HUES48 (cell line): ENCODE data around the gene USP53.
A peak's percentile ranks its signal among the peaks of the same experiment; 100 is the strongest.
"Not testable (repeated sequence)": the region's sequence is repeated elsewhere in the genome, so short reads cannot be mapped to it uniquely, and the experiment has no call there.

Source experiments
- H3K27ac ChIP-seq: one replicate; pipeline ENCODE4 v1.7.0; 2013; ENCODE audit warnings: low read depth, low read length, inconsistent platforms
- H3K27me3 ChIP-seq: 2 replicates; pipeline ENCODE4 v1.6.1; 2013; ENCODE audit warnings: mild to moderate bottlenecking, low read length; ENCODE audit not compliant: control insufficient read depth, insufficient read depth
- H3K36me3 ChIP-seq: 2 replicates; pipeline ENCODE4 v1.6.1; 2013; ENCODE audit warnings: low read length; ENCODE audit not compliant: control insufficient read depth, insufficient read depth
- H3K4me1 ChIP-seq: 2 replicates; pipeline ENCODE4 v1.6.1; 2013; ENCODE audit warnings: mild to moderate bottlenecking, low read length; ENCODE audit not compliant: control insufficient read depth, insufficient read depth
- H3K4me3 ChIP-seq: 2 replicates; pipeline ENCODE4 v1.5.1; 2013; ENCODE audit warnings: mild to moderate bottlenecking, low read depth, low read length
- H3K9ac ChIP-seq: 2 replicates; pipeline ENCODE4 v1.6.1; 2013; ENCODE audit warnings: mild to moderate bottlenecking, low read depth, low read length, moderate library complexity
- H3K9me3 ChIP-seq: 2 replicates; pipeline ENCODE4 v1.6.1; 2013; ENCODE audit warnings: low read length; ENCODE audit not compliant: control insufficient read depth, insufficient read depth

The USP53 gene

GRCh38 chr4:119266153-119266552, 53.6 kb downstream of the USP53 start:
- no peak overlapping the region for H3K27ac ChIP-seq
- H3K9me3 ChIP-seq: no peaks in the 10 kb centered on the region
- no peaks in the 10 kb centered on the region for H3K27me3 ChIP-seq
- no peak overlapping the region for H3K9ac ChIP-seq
- H3K4me3 ChIP-seq: no peak overlapping the region
- no peaks in the 10 kb centered on the region for H3K4me1 ChIP-seq
- H3K36me3 ChIP-seq: peaks cover 64% of the 10 kb centered on the region

- H3K4me1 ChIP-seq: no peaks in the 10 kb centered on the region
- no peak overlapping the region for H3K9ac ChIP-seq
- no peaks in the 10 kb centered on the region for H3K9me3 ChIP-seq
- no peak overlapping the region for H3K27ac ChIP-seq
- H3K36me3 ChIP-seq: peaks cover 69% of the 10 kb centered on the region
- H3K27me3 ChIP-seq: no peaks in the 10 kb centered on the region
- H3K4me3 ChIP-seq: no peak overlapping the region
Measured at GRCh38 chr4:119268466-119268865, 56.0 kb downstream of the USP53 start.

- H3K4me3 ChIP-seq: no peak overlapping the region
- H3K36me3 ChIP-seq: peaks cover 59% of the 10 kb centered on the region
- H3K4me1 ChIP-seq: no peaks in the 10 kb centered on the region
- H3K27me3 ChIP-seq: no peaks in the 10 kb centered on the region
- no peak overlapping the region for H3K9ac ChIP-seq
- no peak overlapping the region for H3K27ac ChIP-seq
- no peaks in the 10 kb centered on the region for H3K9me3 ChIP-seq
Measured at GRCh38 chr4:119271361-119272085, 59.0 kb downstream of the USP53 start.

DNA sequence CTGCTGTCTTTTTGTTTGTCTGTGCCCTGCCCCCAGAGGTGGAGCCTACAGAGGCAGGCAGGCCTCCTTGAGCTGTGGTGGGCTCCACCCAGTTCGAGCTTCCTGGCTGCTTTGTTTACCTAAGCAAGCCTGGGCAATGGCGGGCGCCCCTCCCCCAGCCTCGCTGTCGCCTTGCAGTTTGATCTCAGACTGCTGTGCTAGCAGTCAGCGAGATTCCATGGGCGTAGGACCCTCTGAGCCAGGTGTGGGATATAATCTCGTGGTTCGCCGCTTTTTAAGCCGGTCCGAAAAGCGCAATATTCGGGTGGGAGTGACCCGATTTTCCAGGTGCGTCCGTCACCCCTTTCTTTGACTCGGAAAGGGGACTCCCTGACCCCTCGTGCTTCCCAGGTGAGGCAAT, 67.0 kb downstream of the USP53 start:
- peak overlapping the region; percentile 54; the same call in 1 of the 2 replicates for H3K4me3 ChIP-seq
- peak overlapping the region; percentile 76; the same call in 1 of the 2 replicates for H3K9ac ChIP-seq
- peak overlapping the region; percentile 64 for H3K27ac ChIP-seq
- not testable (repeated sequence) for H3K9me3 ChIP-seq, H3K36me3 ChIP-seq, H3K27me3 ChIP-seq, H3K4me1 ChIP-seq

DNA sequence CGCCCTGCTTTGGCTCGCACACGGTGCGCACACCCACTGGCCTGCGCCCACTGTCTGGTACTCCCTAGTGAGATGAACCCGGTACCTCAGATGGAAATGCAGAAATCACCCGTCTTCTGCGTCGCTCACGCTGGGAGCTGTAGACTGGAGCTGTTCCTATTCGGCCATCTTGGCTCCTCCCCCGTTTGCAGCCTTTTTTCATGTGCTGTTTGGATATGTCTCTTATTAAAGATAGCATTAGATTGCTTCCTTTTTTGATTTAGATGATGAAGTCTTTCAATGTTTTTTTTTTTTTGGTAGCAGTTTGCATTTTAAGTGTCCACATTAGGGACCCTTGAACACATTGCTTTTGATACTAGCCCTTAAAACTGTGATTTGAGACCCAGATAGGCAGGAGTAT, 67.4 kb downstream of the USP53 start:
- not testable (repeated sequence) for H3K27me3 ChIP-seq, H3K9me3 ChIP-seq, H3K36me3 ChIP-seq
- H3K4me3 ChIP-seq: peak overlapping the region; percentile 54; the same call in 1 of the 2 replicates
- H3K27ac ChIP-seq: peak overlapping the region; percentile 64
- peaks cover 12% of the 10 kb centered on the region for H3K4me1 ChIP-seq
- peak overlapping the region; percentile 76; the same call in 1 of the 2 replicates for H3K9ac ChIP-seq

DNA sequence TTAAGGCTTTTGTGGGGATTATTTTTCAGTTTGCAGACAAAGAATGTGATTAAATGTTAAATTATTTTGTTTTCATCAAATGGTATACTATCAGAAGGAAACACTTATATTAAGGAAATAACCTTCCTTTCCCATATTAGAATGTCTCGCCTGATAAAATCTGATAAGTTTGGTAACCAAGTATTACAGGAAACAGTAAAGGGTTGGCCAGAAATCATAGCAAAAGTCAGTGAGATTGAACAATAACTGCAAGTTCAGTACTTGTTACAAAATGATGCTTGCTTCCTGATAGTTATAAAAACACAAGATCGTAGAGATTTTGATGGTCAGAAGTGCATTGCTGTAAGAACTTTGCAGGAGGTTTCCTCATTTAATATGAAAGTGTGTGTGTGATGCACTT, 68.9 kb downstream of the USP53 start:
- H3K9me3 ChIP-seq: no peaks in the 10 kb centered on the region
- H3K36me3 ChIP-seq: peaks cover 5% of the 10 kb centered on the region; the same call in 1 of the 2 replicates
- no peak overlapping the region for H3K9ac ChIP-seq
- no peak overlapping the region for H3K4me3 ChIP-seq
- H3K27me3 ChIP-seq: no peaks in the 10 kb centered on the region
- H3K27ac ChIP-seq: no peak overlapping the region
- H3K4me1 ChIP-seq: peaks cover 12% of the 10 kb centered on the region

DNA sequence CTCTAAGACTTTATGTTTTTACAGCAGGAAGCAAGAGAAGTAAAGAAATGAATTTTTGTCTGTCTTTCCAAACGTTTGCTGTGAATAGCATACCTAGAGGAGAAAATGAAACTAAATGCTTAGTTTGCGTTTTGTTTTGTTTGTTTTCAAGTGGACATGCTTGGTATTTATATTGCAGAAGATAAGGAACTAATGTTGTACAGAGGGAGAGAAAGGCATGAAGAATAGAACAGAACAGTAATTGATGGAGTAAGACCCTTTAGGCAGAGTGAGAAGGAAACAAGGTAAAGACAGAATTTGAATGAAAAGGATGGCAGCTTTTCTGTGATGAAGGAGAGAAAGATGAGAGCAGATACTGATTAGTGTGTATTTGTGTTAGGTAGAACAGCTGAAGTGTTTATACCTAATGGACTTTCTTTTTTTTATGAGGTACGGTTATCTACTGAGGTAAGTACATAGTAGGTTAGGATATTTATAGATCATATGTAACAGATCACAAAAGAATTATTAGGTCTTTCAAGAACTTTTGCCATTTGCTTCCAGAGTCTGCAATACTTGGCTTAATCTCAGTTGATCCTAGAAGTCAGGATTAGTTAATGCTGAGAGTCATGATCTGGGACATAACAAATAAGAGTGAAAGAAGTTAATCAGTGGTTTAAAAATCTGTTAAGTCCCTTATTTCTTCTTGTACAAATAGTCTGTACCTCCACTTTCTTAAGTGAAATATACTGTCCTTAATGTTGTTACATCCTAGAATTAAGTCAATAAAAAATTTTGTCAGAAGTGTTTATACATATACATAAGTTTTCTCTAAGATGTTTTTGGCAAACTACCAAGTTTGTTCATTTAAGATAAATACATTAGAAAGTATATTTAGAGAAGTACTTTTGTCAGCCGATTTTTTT, 72.6 kb downstream of the USP53 start:
- Histone ChIP-seq H3K9me3 (no peaks in the 10 kb centered on the region), H3K4me3 (no peak overlapping the region), H3K36me3 (peaks cover 5% of the 10 kb centered on the region; the same call in 1 of the 2 replicates), H3K9ac (no peak overlapping the region), H3K4me1 (peaks cover 10% of the 10 kb centered on the region), H3K27ac (no peak overlapping the region), H3K27me3 (no peaks in the 10 kb centered on the region)

DNA sequence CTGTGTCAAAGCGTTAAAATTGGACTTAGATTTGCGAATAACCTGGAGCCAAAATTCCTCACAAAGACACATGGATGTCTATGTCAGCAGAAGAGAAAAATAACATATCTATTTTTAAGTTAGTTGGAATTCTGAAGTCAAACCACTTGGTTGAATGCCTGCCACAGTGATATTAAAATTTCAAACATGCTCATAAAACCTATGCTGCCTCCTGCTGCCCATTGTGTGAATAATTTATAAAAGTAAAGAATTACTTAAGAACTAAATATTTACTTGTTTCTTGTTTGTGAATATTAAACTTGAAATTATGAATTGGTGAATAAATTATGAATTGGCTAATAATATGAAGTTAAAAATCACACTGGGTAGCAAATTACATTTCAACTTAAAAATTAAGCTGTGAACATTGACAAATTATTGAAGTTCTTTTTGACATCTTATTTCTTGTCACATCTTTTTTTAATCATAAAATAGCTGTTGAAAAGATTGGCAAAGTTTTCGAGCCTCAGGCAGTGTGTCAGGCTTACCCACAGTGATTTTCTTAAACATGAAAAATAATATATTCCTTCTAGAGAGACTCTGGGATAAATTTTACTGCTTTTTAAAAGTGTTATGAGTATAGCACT, 74.0 kb downstream of the USP53 start:
- H3K4me1 ChIP-seq: peaks cover 4% of the 10 kb centered on the region; the same call in 1 of the 2 replicates

DNA sequence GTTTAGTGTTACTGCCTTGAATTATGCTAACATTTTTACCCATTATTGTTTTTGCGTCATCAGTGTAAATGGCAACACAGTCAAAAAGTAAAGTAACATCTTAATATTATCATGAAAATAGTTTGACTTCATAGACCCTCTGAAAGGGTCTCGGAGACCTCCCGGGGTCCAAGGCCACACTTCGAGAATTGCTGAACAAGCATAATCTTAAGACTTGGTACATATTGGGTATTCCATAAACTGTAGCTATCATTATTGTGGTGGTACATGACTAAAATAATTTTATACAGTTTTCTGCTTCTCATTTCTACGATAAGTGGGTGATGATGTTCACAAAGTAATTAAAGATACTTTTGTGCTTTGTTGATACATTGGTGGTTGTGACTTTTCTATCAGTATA, 76.8 kb downstream of the USP53 start:
- Histone ChIP-seq H3K9ac (no peak overlapping the region), H3K36me3 (peaks cover 26% of the 10 kb centered on the region), H3K4me1 (peaks cover 4% of the 10 kb centered on the region; the same call in 1 of the 2 replicates), H3K4me3 (no peak overlapping the region), H3K27ac (no peak overlapping the region), H3K9me3 (no peaks in the 10 kb centered on the region), H3K27me3 (no peaks in the 10 kb centered on the region)

More for the DNA sequence above, 74.0 kb downstream of the USP53 start:
- H3K27ac ChIP-seq: no peak overlapping the region
- H3K9me3 ChIP-seq: no peaks in the 10 kb centered on the region
- H3K27me3 ChIP-seq: no peaks in the 10 kb centered on the region
- H3K4me3 ChIP-seq: no peak overlapping the region
- no peak overlapping the region for H3K9ac ChIP-seq
- peaks cover 4% of the 10 kb centered on the region for H3K36me3 ChIP-seq

DNA sequence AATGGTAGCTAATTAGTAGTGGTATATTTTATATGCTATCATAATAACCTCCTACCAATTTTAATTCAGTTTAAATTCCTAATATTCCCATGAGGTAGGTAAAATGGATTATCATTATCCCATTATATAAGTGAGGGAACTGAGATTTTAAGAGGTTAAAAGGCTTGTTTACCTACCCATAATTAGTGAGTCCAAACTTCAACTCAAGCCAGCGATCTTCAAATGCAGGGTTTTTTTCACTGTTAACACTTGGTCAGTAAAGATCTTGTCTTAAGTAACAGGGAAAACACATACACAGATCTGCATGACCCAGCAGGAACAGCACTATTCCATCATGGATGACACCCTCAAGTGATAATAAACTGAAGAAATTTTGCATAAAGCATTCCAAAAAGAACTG, 78.1 kb downstream of the USP53 start:
- no peaks in the 10 kb centered on the region for H3K27me3 ChIP-seq
- no peak overlapping the region for H3K9ac ChIP-seq
- no peaks in the 10 kb centered on the region for H3K4me1 ChIP-seq
- no peaks in the 10 kb centered on the region for H3K9me3 ChIP-seq
- H3K4me3 ChIP-seq: no peak overlapping the region
- no peak overlapping the region for H3K27ac ChIP-seq
- H3K36me3 ChIP-seq: peaks cover 30% of the 10 kb centered on the region
